Skeletal muscle tissue (tissue), 4 donors: ENCODE data around the gene CNPPD1. TPM values are rescaled to one million over a fixed set of nuclear protein-coding genes. Genes with fewer than 3 reads are reported as not detected.
A peak's percentile ranks its signal among the peaks of the same experiment; 100 is the strongest.
"Not testable (repeated sequence)": the region's sequence is repeated elsewhere in the genome, so short reads cannot be mapped to it uniquely, and the experiment has no call there.

Source experiments
- H3K27ac ChIP-seq: one replicate; pipeline ENCODE4 v1.7.0; 2013; ENCODE audit warnings: mild to moderate bottlenecking, low read depth, low read length, inconsistent platforms
- H3K27me3 ChIP-seq, 3 donors: one replicate each; pipeline ENCODE4 v1.7.0; 2013; ENCODE audit warnings: low read length in 3 of 3; ENCODE audit not compliant: control insufficient read depth in 3 of 3, insufficient read depth in 3 of 3
- H3K36me3 ChIP-seq, 3 donors: one replicate each; pipeline ENCODE4 v1.7.0; 2013; ENCODE audit warnings: low read length in 3 of 3; ENCODE audit not compliant: control insufficient read depth in 3 of 3, insufficient read depth in 3 of 3
- H3K4me1 ChIP-seq, 3 donors: one replicate each; pipeline ENCODE4 v1.7.0; 2013; ENCODE audit warnings: low read length in 3 of 3, mild to moderate bottlenecking in 3 of 3; ENCODE audit not compliant: control insufficient read depth in 3 of 3, insufficient read depth in 3 of 3
- H3K4me3 ChIP-seq, 3 donors: one replicate each; pipeline ENCODE4 v1.7.0; 2013; ENCODE audit warnings: low read length in 3 of 3
- H3K9ac ChIP-seq, 3 donors: one replicate each; pipeline ENCODE4 v1.7.0; 2013; ENCODE audit warnings: low read length in 3 of 3, mild to moderate bottlenecking in 3 of 3, moderate library complexity in 2 of 3, low read depth in 1 of 3
- H3K9me3 ChIP-seq, 3 donors: one replicate each; pipeline ENCODE4 v1.7.0; 2013; ENCODE audit warnings: low read length in 3 of 3; ENCODE audit not compliant: control insufficient read depth in 3 of 3
- total RNA-seq: library from RNA; depleted of rRNA; stranded (reverse); fragments of >200 nt; gene quantifications from one replicate; pipeline ENCODE4 v1.2.3, GENCODE V29; 2014
- donor health status: Osteomylitis.

Gene CNPPD1
- total RNA-seq, 1 donor from 2014 or later, result 27.1 TPM

DNA sequence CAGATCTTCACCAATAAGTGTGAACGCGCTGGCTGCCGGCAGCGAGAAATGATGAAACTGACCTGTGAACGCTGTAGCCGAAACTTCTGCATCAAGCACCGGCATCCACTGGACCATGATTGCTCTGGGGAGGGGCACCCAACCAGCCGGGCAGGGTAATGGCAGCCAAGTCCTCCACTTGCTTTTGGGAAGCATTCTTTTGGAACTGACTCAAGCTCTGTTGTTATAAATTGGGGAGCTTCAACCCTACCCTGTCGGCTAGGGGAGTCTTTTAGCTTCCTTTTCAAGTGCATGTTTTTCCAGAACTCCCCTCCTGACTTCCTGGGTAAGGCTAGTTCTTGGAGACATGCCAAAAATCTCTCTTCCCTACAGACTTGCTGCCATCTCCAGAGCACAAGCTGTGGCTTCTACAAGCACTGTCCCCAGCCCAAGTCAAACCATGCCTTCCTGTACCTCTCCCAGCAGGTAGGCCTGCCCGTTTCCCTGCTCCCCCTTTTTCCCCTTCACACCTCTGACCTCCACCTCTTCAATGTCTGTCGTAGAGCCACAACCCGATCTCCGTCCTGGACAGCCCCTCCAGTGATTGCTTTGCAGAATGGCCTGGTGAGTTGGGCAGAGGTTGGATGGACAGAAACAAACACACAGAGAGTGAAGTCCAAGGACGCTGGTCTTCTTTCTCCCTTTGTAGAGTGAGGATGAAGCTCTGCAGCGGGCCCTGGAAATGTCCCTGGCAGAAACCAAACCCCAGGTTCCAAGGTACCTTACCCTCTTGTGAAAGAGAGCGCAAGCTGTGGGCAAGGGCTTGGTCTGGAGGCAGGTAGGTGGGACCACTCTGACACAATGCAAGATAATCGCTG, 31.4 kb upstream of the CNPPD1 start:
- peaks cover 41 to 46% (median 44%) of the 10 kb centered on the region in 3 donors for H3K36me3 ChIP-seq
- H3K4me3 ChIP-seq, result peak overlapping the region in 1 of 3 donors; percentile 80

DNA sequence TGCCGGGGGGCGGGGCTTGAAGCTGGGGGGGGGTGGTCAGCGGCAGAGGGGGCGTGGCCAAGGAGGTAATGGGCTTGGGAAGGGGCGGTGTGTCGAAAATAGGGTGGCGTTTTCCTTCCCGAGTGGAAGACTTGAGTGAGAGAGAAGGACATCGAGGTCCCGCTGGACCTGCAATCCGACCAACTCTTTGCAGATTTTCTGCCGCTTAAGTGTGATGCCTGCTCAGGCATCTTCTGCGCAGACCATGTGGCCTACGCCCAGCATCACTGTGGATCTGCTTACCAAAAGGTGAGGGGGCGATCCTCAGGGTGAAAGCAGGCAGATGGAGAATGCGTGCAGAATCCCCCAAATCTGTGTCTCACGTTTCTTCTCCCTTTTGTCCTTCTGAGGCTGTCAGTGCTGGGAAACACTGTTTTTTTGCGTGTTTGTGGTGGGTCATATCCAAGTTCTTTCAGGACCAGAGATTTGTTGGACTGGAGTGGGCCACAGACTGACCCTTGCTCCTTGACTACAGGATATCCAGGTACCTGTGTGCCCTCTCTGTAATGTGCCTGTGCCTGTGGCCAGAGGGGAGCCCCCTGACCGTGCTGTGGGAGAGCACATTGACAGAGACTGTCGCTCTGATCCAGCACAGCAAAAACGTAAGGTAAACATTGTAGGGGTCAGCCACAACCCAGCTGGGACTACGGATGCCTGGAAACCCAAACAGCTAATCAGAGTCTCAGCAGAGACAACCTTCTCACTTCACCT, 30.6 kb upstream of the CNPPD1 start:
- H3K9ac ChIP-seq, result peak overlapping the region; percentile 13 to 71 (median 63)
- peak overlapping the region; percentile 74 to 94 (median 80) for H3K4me3 ChIP-seq
- no peaks in the 10 kb centered on the region for H3K9me3 ChIP-seq
- H3K36me3 ChIP-seq, result peaks cover 36 to 38% (median 38%) of the 10 kb centered on the region in 3 donors
- H3K27me3 ChIP-seq, result no peaks in the 10 kb centered on the region
- peaks cover 17 to 20% (median 18%) of the 10 kb centered on the region in 3 donors for H3K4me1 ChIP-seq
- H3K27ac ChIP-seq, result peak overlapping the region; percentile 78

More for the DNA sequence above, 31.4 kb upstream of the CNPPD1 start:
- H3K27ac ChIP-seq, result peak overlapping the region; percentile 78
- H3K27me3 ChIP-seq, result no peaks in the 10 kb centered on the region
- peak overlapping the region in 2 of 3 donors; percentile 8 to 71 for H3K9ac ChIP-seq
- no peaks in the 10 kb centered on the region for H3K9me3 ChIP-seq
- H3K4me1 ChIP-seq, result peaks cover 17 to 20% (median 18%) of the 10 kb centered on the region in 3 donors

- Histone ChIP-seq H3K9me3 (no peaks in the 10 kb centered on the region), H3K27me3 (no peaks in the 10 kb centered on the region), H3K4me1 (peaks cover 17 to 20% (median 18%) of the 10 kb centered on the region in 3 donors), H3K4me3 (peak within 1 kb of the TSS; percentile 80 to 94 (median 93)), H3K36me3 (peaks cover 32 to 36% (median 34%) of the 10 kb centered on the region in 3 donors), H3K27ac (peak within 1 kb of the TSS; percentile 78), H3K9ac (peak within 1 kb of the TSS; percentile 79 to 97 (median 94))
Observed at GRCh38 chr2:219206328-219207133, 29.8 kb upstream of the CNPPD1 start, which contains the start of gene ZFAND2B. TSS of gene ZFAND2B (plus strand) at chr2:219206782. CDS start at chr2:219206988, 206 bp downstream.

GRCh38 chr2:219205981-219206327, 29.2 kb upstream of the CNPPD1 start:
- Histone ChIP-seq H3K9me3 (no peaks in the 10 kb centered on the region), H3K36me3 (peaks cover 29 to 32% (median 29%) of the 10 kb centered on the region in 3 donors), H3K27me3 (no peaks in the 10 kb centered on the region), H3K9ac (peak overlapping the region; percentile 79 to 97 (median 94)), H3K27ac (peak overlapping the region; percentile 78), H3K4me1 (peaks cover 17 to 20% (median 18%) of the 10 kb centered on the region in 3 donors), H3K4me3 (peak overlapping the region; percentile 80 to 94 (median 93))

GRCh38 chr2:219205165-219205538, 28.4 kb upstream of the CNPPD1 start:
- H3K9ac ChIP-seq, result no peak overlapping the region
- no peak overlapping the region for H3K27ac ChIP-seq
- peaks cover 17 to 20% (median 18%) of the 10 kb centered on the region in 3 donors for H3K4me1 ChIP-seq
- H3K9me3 ChIP-seq, result no peaks in the 10 kb centered on the region
- H3K27me3 ChIP-seq, result no peaks in the 10 kb centered on the region
- H3K4me3 ChIP-seq, result no peak overlapping the region
- peaks cover 20 to 24% (median 21%) of the 10 kb centered on the region in 3 donors for H3K36me3 ChIP-seq

- Histone ChIP-seq H3K27me3 (peaks cover 0 to 4% (median under 1%) of the 10 kb centered on the region in 3 donors), H3K36me3 (peaks cover 15 to 19% (median 16%) of the 10 kb centered on the region in 3 donors), H3K9me3 (no peaks in the 10 kb centered on the region), H3K4me1 (peaks cover 17 to 20% (median 18%) of the 10 kb centered on the region in 3 donors), H3K27ac (no peak overlapping the region), H3K4me3 (no peak overlapping the region), H3K9ac (no peak overlapping the region)
Observed at GRCh38 chr2:219204425-219205164, 27.9 kb upstream of the CNPPD1 start.

DNA sequence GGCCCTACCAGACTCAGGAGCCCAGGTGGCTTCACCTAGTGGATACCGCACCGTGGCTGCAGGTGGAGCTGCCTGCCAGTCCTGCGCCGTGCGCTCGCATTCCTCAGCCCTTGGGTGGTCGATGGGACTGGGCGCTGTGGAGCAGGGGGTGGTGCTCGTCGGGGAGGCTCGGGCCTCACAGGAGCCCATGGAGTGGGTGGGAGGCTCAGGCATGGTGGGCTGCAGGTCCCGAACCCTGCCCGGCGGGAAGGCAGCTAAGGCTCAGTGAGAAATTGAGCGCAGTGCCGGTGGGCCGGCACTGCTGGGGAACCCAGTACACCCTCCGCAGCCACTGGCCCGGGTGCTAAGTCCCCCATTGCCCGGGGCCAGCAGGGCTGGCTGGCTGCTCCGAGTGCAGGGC, 24.6 kb upstream of the CNPPD1 start:
- peaks cover 4 to 13% (median 10%) of the 10 kb centered on the region in 3 donors for H3K27me3 ChIP-seq
- not testable (repeated sequence) for H3K4me1 ChIP-seq, H3K27ac ChIP-seq, H3K36me3 ChIP-seq, H3K9ac ChIP-seq, H3K4me3 ChIP-seq, H3K9me3 ChIP-seq

- H3K27ac ChIP-seq, H3K36me3 ChIP-seq, H3K4me1 ChIP-seq, H3K4me3 ChIP-seq, H3K9ac ChIP-seq, H3K9me3 ChIP-seq: not testable (repeated sequence)
- peaks cover 4 to 13% (median 10%) of the 10 kb centered on the region in 3 donors for H3K27me3 ChIP-seq
Observed at GRCh38 chr2:219200502-219201326, 24.0 kb upstream of the CNPPD1 start.
